Astrocyte of the spinal cord (primary cell): ENCODE measurements around the gene COMMD8.

ENCODE experiments used
- DNase-seq: peaks from one replicate; pipeline ENCODE4 v3.0.0; 2011; ENCODE audit warnings: low read depth, low spot score
- H3K4me3 ChIP-seq: 2 replicates; pipeline ENCODE4 v1.5.1; 2011; ENCODE audit warnings: low read depth, mild to moderate bottlenecking, low read length, moderate library complexity
- CTCF ChIP-seq: IDR thresholded peaks from 2 replicates; pipeline ENCODE4 v1.5.1; 2012; ENCODE audit warnings: low read depth, mild to moderate bottlenecking, low read length, inconsistent platforms
- in situ Hi-C: cut with HindIII; loops from 2 replicates; pipeline ENCODE4 v1.10.0; 2017; ENCODE audit warnings: low sequenced_read_pairs

COMMD8 gene

GRCh38 chr4:47474799-47475198, 11.3 kb upstream of the COMMD8 start:
- no peak overlapping the region for H3K4me3 ChIP-seq
- in situ Hi-C loops = no loop called here
- DNase-seq = no peak
- no peak for TF ChIP-seq CTCF

- in situ Hi-C loops = no loop called here
Observed at GRCh38 chr4:47473141-47473750, 9.7 kb upstream of the COMMD8 start.

GRCh38 chr4:47471591-47471990, 8.1 kb upstream of the COMMD8 start:
- TF ChIP-seq CTCF = no peak
- DNase-seq = no peak
- in situ Hi-C loops = no loop called here

More at GRCh38 chr4:47473141-47473750, 9.7 kb upstream of the COMMD8 start:
- TF ChIP-seq CTCF = no peak
- no peak overlapping the region for H3K4me3 ChIP-seq
- no peak for DNase-seq

GRCh38 chr4:47471064-47471463, 7.6 kb upstream of the COMMD8 start:
- in situ Hi-C loops = no loop called here
- H3K4me3 ChIP-seq = no peak overlapping the region
- no peak for TF ChIP-seq CTCF
- no peak for DNase-seq

More at GRCh38 chr4:47471591-47471990, 8.1 kb upstream of the COMMD8 start:
- no peak overlapping the region for H3K4me3 ChIP-seq

GRCh38 chr4:47469951-47470350, 6.4 kb upstream of the COMMD8 start:
- in situ Hi-C loops = no loop called here
- peak; percentile 57 for DNase-seq
- TF ChIP-seq CTCF = no peak
- H3K4me3 ChIP-seq = no peak overlapping the region

GRCh38 chr4:47468706-47469365, 5.3 kb upstream of the COMMD8 start:
- TF ChIP-seq CTCF = no peak
- peak; percentile 32 for DNase-seq
- no peak overlapping the region for H3K4me3 ChIP-seq
- in situ Hi-C loops = no loop called here
